OCI-LY1 (cell line): ENCODE data around the gene RUNX1.

Source experiments
- EZH2 ChIP-seq: fragments of 200-600 bp; sonication (generic), shearing (Covaris generic); IDR thresholded peaks from 2 replicates; pipeline ENCODE4 v1.8.0; 2017; ENCODE audit warnings: borderline replicate concordance, mixed run types, mild to moderate bottlenecking, antibody characterized with exemption, low read length, moderate library complexity, mixed read lengths
- TF ChIP-seq, protein P1 (sequence below): fragments of 200-600 bp; sonication (generic), shearing (Covaris generic); IDR thresholded peaks from 2 replicates; pipeline ENCODE4 v1.5.1; 2017; ENCODE audit warnings: mild to moderate bottlenecking, antibody characterized with exemption, low read length, moderate library complexity, mixed read lengths

DNA sequence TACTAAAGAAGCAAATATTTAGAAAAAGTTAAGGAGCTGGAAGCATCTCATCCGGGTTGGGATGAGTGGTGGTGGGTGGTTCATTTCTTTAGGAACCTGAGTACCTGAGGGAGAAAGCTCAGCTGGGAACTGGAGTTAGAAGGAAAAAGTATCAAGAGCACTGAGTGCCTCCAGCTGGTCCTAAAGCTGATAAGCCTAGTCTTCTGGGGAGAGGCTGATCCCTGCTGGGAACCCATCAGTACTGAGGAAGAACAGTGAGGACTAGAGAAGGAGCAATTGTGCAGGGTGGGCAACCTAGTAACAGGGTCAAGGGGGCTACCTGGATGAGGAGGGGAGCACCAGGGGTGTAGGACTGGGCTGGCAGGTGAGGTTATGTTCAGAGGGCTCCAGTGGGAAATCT is 89.5 kb downstream of the RUNX1 start:
- TF ChIP-seq, protein P1, sequence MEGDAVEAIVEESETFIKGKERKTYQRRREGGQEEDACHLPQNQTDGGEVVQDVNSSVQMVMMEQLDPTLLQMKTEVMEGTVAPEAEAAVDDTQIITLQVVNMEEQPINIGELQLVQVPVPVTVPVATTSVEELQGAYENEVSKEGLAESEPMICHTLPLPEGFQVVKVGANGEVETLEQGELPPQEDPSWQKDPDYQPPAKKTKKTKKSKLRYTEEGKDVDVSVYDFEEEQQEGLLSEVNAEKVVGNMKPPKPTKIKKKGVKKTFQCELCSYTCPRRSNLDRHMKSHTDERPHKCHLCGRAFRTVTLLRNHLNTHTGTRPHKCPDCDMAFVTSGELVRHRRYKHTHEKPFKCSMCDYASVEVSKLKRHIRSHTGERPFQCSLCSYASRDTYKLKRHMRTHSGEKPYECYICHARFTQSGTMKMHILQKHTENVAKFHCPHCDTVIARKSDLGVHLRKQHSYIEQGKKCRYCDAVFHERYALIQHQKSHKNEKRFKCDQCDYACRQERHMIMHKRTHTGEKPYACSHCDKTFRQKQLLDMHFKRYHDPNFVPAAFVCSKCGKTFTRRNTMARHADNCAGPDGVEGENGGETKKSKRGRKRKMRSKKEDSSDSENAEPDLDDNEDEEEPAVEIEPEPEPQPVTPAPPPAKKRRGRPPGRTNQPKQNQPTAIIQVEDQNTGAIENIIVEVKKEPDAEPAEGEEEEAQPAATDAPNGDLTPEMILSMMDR = no peak
- TF ChIP-seq EZH2 = no peak
